C4-2B (cell line): ENCODE results near the gene NEUROD1.

Source experiments
- ZFX ChIP-seq: fragments of 450-650 bp; IDR thresholded peaks from 2 replicates; pipeline ENCODE4 v1.6.1; 2017
- TF ChIP-seq, protein P1 (sequence below): fragments of 450-650 bp; conservative IDR thresholded peaks from 2 replicates; pipeline ENCODE4 v1.5.1; 2017; ENCODE audit warnings: mild to moderate bottlenecking

DNA sequence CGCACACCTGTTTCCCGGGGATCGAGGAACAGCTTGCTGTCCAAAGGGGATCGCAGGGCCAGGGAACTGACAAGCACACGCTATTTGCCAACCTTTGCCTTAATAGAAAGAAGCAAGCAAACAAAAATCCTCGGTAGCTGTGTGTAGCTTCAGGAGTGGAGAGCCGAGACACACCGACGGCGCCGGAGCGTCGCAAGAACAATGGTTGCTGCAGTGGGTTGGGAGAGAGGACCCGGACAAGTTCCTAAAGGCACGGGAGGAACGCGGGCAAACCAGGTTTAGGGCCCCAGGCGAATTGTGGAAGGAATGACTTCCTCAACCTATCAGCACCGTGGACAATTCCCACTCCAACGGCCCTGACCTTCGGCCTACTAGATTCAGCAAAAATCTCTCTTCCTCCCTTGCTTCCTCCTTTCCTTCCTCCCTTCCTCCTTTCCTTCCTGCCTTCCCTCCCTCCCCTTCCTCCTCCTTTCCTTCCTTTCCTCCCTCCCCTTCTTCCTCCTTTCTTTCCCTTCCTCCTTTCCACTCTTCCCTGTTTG lies 4.9 kb upstream of the NEUROD1 start:
- TF ChIP-seq, protein P1, sequence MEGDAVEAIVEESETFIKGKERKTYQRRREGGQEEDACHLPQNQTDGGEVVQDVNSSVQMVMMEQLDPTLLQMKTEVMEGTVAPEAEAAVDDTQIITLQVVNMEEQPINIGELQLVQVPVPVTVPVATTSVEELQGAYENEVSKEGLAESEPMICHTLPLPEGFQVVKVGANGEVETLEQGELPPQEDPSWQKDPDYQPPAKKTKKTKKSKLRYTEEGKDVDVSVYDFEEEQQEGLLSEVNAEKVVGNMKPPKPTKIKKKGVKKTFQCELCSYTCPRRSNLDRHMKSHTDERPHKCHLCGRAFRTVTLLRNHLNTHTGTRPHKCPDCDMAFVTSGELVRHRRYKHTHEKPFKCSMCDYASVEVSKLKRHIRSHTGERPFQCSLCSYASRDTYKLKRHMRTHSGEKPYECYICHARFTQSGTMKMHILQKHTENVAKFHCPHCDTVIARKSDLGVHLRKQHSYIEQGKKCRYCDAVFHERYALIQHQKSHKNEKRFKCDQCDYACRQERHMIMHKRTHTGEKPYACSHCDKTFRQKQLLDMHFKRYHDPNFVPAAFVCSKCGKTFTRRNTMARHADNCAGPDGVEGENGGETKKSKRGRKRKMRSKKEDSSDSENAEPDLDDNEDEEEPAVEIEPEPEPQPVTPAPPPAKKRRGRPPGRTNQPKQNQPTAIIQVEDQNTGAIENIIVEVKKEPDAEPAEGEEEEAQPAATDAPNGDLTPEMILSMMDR, result no peak
- TF ChIP-seq ZFX, result no peak
